Measurements from ENCODE around the gene UXS1. TPM values are rescaled to one million over a fixed set of nuclear protein-coding genes. Genes with fewer than 3 reads are reported as not detected.
"Not testable (repeated sequence)": the region's sequence is repeated elsewhere in the genome, so short reads cannot be mapped to it uniquely, and the experiment has no call there.

The UXS1 gene
- total RNA-seq, 1 experiment from 2014 or later: 46.3 TPM

GRCh38 chr2:106223347-106223746, 29.2 kb upstream of the UXS1 start:
- Mint-ChIP-seq H3K4me1 (peaks cover 17 to 22% of the 10 kb centered on the region in 2 experiments), H3K27ac (no peak overlapping the region), H3K36me3 (ENCODE audit: insufficient read depth in 1 of 3, low read depth in 3 of 3) (no peaks in the 10 kb centered on the region), H3K9me3 (peaks cover 0 to 2% of the 10 kb centered on the region in 2 experiments; a peak in 1 of 5 replicates), H3K4me3 (no peak overlapping the region), H3K27me3 (ENCODE audit: low read depth) (no peaks in the 10 kb centered on the region)
- Histone ChIP-seq H2AK5ac (ENCODE audit: insufficient read length, low read length) (no peak overlapping the region), H2BK12ac (ENCODE audit: insufficient read length, low read depth, low read length) (no peak overlapping the region), H4K8ac (replicated peaks; ENCODE audit: insufficient read length, low read depth, low read length) (no peak overlapping the region), H3K27ac (ENCODE audit: insufficient read length, low read depth, low read length) (no peak overlapping the region), H3K27me3 (ENCODE audit: insufficient read depth, low read length) (no peaks in the 10 kb centered on the region), H3K79me1 (ENCODE audit: insufficient read depth, low read depth, low read length, poor library complexity, severe bottlenecking) (no peaks in the 10 kb centered on the region), H2BK120ac (ENCODE audit: low read depth, low read length, poor library complexity, severe bottlenecking) (no peak overlapping the region), H3T11ph (ENCODE audit: low read length) (no peak overlapping the region), H2BK15ac (ENCODE audit: low read depth, low read length) (no peak overlapping the region), H4K5ac (ENCODE audit: insufficient read length, low read depth, low read length) (no peak overlapping the region), H2BK20ac (ENCODE audit: low read depth, low read length, poor library complexity, severe bottlenecking) (no peak overlapping the region), H3K18ac (ENCODE audit: insufficient read length, low read depth, low read length) (no peak overlapping the region), H2AFZ (ENCODE audit: low read length) (no peak overlapping the region), H4K91ac (ENCODE audit: insufficient read length, low read depth, low read length) (no peak overlapping the region), H3K14ac (ENCODE audit: insufficient read depth, low read length) (no peak overlapping the region), H3K4ac (ENCODE audit: low read depth, low read length) (no peak overlapping the region), H3K9ac (ENCODE audit: extremely low read depth, insufficient read length, low read length) (no peak overlapping the region), H3K9me3 (ENCODE audit: control insufficient read depth, low read depth, low read length) (no peaks in the 10 kb centered on the region), H3K4me2 (ENCODE audit: insufficient read depth, insufficient read length, low read length) (no peak overlapping the region), H4K20me1 (ENCODE audit: control insufficient read depth, insufficient read depth, insufficient read length) (no peaks in the 10 kb centered on the region), H3K23me2 (ENCODE audit: insufficient read length, low read depth, low read length, poor library complexity, severe bottlenecking) (no peaks in the 10 kb centered on the region), H3K56ac (ENCODE audit: insufficient read length, low read depth, low read length) (no peak overlapping the region), H3K79me2 (ENCODE audit: insufficient read depth, low read length) (no peaks in the 10 kb centered on the region), H3K23ac (ENCODE audit: insufficient read length, low read depth, low read length) (no peak overlapping the region), H2BK5ac (ENCODE audit: insufficient read length, low read length) (no peak overlapping the region), H3K4me1 (ENCODE audit: insufficient read depth, low read length) (no peaks in the 10 kb centered on the region; the same call in 1 of the 2 replicates)
- no CpG with 5 or more reads among the region's 5 CpGs for WGBS (ENCODE audit: extremely low coverage, insufficient read length, low lambda C conversion rate)
- DNase-seq: no peak
- no peak for TF ChIP-seq CTCF (conservative IDR thresholded peaks at IDR 0.05)

GRCh38 chr2:106222057-106222456, 28.0 kb upstream of the UXS1 start:
- not testable (repeated sequence) for H3K56ac ChIP-seq (ENCODE audit: insufficient read length, low read depth, low read length); H2AFZ ChIP-seq (ENCODE audit: low read length); H3K23me2 ChIP-seq (ENCODE audit: insufficient read length, low read depth, low read length, poor library complexity, severe bottlenecking); H3T11ph ChIP-seq (ENCODE audit: low read length); H3K27ac ChIP-seq (ENCODE audit: insufficient read length, low read depth, low read length); H3K14ac ChIP-seq (ENCODE audit: insufficient read depth, low read length); H3K4me1 ChIP-seq (ENCODE audit: insufficient read depth, low read length); H3K23ac ChIP-seq (ENCODE audit: insufficient read length, low read depth, low read length); H3K79me1 ChIP-seq (ENCODE audit: insufficient read depth, low read depth, low read length, poor library complexity, severe bottlenecking); H2AK5ac ChIP-seq (ENCODE audit: insufficient read length, low read length); H3K4ac ChIP-seq (ENCODE audit: low read depth, low read length); H3K27ac Mint-ChIP-seq; H3K79me2 ChIP-seq (ENCODE audit: insufficient read depth, low read length); H3K4me3 Mint-ChIP-seq; H2BK12ac ChIP-seq (ENCODE audit: insufficient read length, low read depth, low read length); H3K27me3 Mint-ChIP-seq (ENCODE audit: low read depth); H3K9me3 ChIP-seq (ENCODE audit: control insufficient read depth, low read depth, low read length); H4K20me1 ChIP-seq (ENCODE audit: control insufficient read depth, insufficient read depth, insufficient read length); H2BK5ac ChIP-seq (ENCODE audit: insufficient read length, low read length); H4K5ac ChIP-seq (ENCODE audit: insufficient read length, low read depth, low read length); H4K8ac ChIP-seq (replicated peaks; ENCODE audit: insufficient read length, low read depth, low read length); DNase-seq; H3K9ac ChIP-seq (ENCODE audit: extremely low read depth, insufficient read length, low read length); H3K9me3 Mint-ChIP-seq; H3K36me3 Mint-ChIP-seq (ENCODE audit: insufficient read depth in 1 of 3, low read depth in 3 of 3); H2BK15ac ChIP-seq (ENCODE audit: low read depth, low read length); H3K27me3 ChIP-seq (ENCODE audit: insufficient read depth, low read length); H2BK20ac ChIP-seq (ENCODE audit: low read depth, low read length, poor library complexity, severe bottlenecking); H2BK120ac ChIP-seq (ENCODE audit: low read depth, low read length, poor library complexity, severe bottlenecking); H4K91ac ChIP-seq (ENCODE audit: insufficient read length, low read depth, low read length); H3K4me2 ChIP-seq (ENCODE audit: insufficient read depth, insufficient read length, low read length); H3K18ac ChIP-seq (ENCODE audit: insufficient read length, low read depth, low read length)
- H3K4me1 Mint-ChIP-seq: peaks cover 17 to 22% of the 10 kb centered on the region in 2 experiments
- WGBS (ENCODE audit: extremely low coverage, insufficient read length, low lambda C conversion rate): no CpG with 5 or more reads among the region's 5 CpGs
